HG03108 (cell line): ENCODE results near the gene GFOD1.
A peak's percentile ranks its signal among the peaks of the same experiment; 100 is the strongest.
"Not testable (repeated sequence)": the region's sequence is repeated elsewhere in the genome, so short reads cannot be mapped to it uniquely, and the experiment has no call there.

Experiments used
- ATAC-seq: cut with Tn5 transposase; IDR thresholded peaks from one replicate; pipeline ENCODE4 v1.9.1; 2021; ENCODE audit warnings: moderate library complexity; ENCODE audit not compliant: unreplicated experiment

Gene GFOD1

GRCh38 chr6:13466304-13467215, 20.8 kb downstream of the GFOD1 start:
- peak; percentile 39 for ATAC-seq

- ATAC-seq, result no peak
These were observed 21.7 kb downstream of the GFOD1 start for GRCh38 chr6:13465734-13466133.

GRCh38 chr6:13463941-13464340, 23.5 kb downstream of the GFOD1 start:
- no peak for ATAC-seq

- ATAC-seq, result no peak
These were observed 24.1 kb downstream of the GFOD1 start for GRCh38 chr6:13463328-13463717.

- ATAC-seq, result no peak
These were observed 24.7 kb downstream of the GFOD1 start for GRCh38 chr6:13462458-13463327.

GRCh38 chr6:13461805-13462204, 25.6 kb downstream of the GFOD1 start:
- no peak for ATAC-seq

GRCh38 chr6:13461307-13461706, 26.1 kb downstream of the GFOD1 start:
- ATAC-seq, result no peak

- not testable (repeated sequence) for ATAC-seq
These were observed 27.1 kb downstream of the GFOD1 start for GRCh38 chr6:13460289-13460688.

GRCh38 chr6:13457577-13457976, 29.8 kb downstream of the GFOD1 start:
- ATAC-seq, result no peak

GRCh38 chr6:13455552-13455966, 31.8 kb downstream of the GFOD1 start:
- no peak for ATAC-seq

- no peak for ATAC-seq
These were observed 32.8 kb downstream of the GFOD1 start for GRCh38 chr6:13454286-13455221.

- no peak for ATAC-seq
These were observed 33.6 kb downstream of the GFOD1 start for GRCh38 chr6:13453771-13454251.

GRCh38 chr6:13453153-13453552, 34.2 kb downstream of the GFOD1 start:
- ATAC-seq, result no peak

- no peak for ATAC-seq
These were observed 34.9 kb downstream of the GFOD1 start for GRCh38 chr6:13452346-13453117.

GRCh38 chr6:13451181-13451895, 36.1 kb downstream of the GFOD1 start:
- ATAC-seq, result no peak

- ATAC-seq, result no peak
These were observed 36.8 kb downstream of the GFOD1 start for GRCh38 chr6:13450628-13451027.

- no peak for ATAC-seq
These were observed 39.3 kb downstream of the GFOD1 start for GRCh38 chr6:13447949-13448724.

GRCh38 chr6:13446381-13446780, 41.0 kb downstream of the GFOD1 start:
- ATAC-seq, result no peak
